ENCODE measurements around the gene PLAAT5.
"Not testable (repeated sequence)": the region's sequence is repeated elsewhere in the genome, so short reads cannot be mapped to it uniquely, and the experiment has no call there.

The PLAAT5 gene

GRCh38 chr11:63476618-63477017, 14.3 kb downstream of the PLAAT5 start:
- no peak for DNase-seq

- DNase-seq = no peak
These were observed 18.6 kb downstream of the PLAAT5 start for GRCh38 chr11:63472372-63472771.

DNA sequence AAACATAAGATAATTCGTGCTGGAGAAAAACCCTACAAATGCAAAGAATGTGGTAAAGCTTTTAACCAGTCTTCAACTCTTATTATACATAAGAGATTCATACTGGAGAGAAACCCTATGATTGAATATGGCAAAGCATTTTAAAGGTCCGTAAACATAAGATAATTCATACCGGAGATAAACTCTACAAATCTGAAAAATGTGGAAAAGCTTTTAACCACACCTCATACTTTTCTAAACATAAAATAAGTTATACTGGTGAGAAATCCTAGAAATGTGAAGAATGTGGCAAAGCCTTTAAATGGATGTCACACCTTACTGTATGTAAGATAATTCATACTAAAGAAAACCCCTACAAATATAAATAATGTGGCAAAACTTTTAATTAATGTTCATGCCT, 20.7 kb downstream of the PLAAT5 start:
- DNase-seq = no peak

- no peak for DNase-seq
These were observed 28.8 kb downstream of the PLAAT5 start for GRCh38 chr11:63462137-63462536.

GRCh38 chr11:63459586-63459985, 31.4 kb downstream of the PLAAT5 start:
- DNase-seq = no peak

- DNase-seq = no peak
These were observed 42.3 kb downstream of the PLAAT5 start for GRCh38 chr11:63448646-63449045.

- DNase-seq = no peak
These were observed 45.2 kb downstream of the PLAAT5 start for GRCh38 chr11:63445720-63446119.

GRCh38 chr11:63445118-63445517, 45.8 kb downstream of the PLAAT5 start:
- DNase-seq = no peak

GRCh38 chr11:63444160-63444559, 46.8 kb downstream of the PLAAT5 start:
- DNase-seq = no peak

DNA sequence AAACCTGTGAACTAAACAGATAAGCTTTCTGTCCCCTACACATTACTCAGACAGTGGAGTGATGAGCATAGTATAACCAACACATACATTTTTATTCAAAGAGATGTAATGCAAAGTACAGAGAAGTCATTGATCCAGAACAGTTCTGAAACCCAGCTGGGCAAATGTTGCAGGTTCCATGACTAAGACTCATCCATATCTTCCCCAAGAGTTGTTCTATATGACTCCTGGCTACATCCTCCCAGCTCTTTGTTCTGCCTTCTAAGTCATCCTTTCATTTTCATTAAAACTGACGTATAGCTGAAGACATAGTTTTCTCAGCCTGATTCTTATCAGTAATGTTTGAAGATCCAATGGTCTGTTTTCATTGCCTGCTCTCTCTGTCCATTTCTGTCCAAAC, 47.3 kb downstream of the PLAAT5 start:
- no peak for DNase-seq

DNA sequence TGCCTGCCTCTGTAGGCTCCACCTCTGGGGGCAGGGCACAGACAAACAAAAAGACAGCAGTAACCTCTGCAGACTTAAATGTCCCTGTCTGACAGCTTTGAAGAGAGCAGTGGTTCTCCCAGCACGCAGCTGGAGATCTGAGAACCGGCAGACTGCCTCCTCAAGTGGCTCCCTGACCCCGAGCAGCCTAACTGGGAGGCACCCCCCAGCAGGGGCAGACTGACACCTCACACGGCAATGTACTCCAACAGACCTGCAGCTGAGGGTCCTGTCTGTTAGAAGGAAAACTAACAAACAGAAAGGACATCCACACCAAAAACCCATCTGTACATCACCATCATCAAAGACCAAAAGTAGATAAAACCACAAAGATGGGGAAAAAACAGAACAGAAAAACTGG, 55.1 kb downstream of the PLAAT5 start:
- not testable (repeated sequence) for DNase-seq

DNA sequence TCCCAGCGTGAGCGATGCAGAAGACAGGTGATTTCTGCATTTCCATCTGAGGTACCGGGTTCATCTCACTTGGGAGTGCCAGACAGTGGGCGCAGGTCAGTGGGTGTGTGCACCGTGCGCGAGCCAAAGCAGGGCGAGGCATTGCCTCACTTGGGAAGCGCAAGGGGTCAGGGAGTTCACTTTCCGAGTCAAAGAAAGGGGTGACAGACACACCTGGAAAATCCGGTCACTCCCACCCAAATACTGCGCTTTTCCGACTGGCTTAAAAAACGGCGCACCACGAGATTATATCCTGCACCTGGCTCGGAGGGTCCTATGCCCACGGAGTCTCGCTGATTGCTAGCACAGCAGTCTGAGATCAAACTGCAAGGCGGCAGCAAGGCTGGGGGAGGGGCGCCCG, 55.6 kb downstream of the PLAAT5 start:
- DNase-seq = not testable (repeated sequence)

DNA sequence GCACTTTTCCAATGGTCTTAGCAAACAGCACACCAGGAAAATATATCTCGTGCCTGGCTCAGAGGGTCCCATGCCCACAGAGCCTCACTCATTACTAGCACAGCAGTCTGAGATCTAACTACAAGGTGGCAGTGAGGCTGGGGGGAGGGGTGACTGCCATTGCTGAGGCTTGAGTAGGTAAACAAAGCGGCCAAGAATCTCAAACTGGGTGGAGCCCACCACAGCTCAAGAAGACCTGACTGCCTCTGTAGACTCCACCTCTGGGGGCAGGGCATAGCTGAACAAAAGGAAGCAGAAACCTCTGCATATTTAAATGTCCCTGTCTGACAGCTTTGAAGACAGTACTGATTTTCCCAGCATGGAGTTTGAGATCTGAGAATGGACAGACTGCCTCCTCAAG, 60.2 kb downstream of the PLAAT5 start:
- not testable (repeated sequence) for DNase-seq

GRCh38 chr11:63427971-63428508, 62.9 kb downstream of the PLAAT5 start:
- no peak for DNase-seq

DNA sequence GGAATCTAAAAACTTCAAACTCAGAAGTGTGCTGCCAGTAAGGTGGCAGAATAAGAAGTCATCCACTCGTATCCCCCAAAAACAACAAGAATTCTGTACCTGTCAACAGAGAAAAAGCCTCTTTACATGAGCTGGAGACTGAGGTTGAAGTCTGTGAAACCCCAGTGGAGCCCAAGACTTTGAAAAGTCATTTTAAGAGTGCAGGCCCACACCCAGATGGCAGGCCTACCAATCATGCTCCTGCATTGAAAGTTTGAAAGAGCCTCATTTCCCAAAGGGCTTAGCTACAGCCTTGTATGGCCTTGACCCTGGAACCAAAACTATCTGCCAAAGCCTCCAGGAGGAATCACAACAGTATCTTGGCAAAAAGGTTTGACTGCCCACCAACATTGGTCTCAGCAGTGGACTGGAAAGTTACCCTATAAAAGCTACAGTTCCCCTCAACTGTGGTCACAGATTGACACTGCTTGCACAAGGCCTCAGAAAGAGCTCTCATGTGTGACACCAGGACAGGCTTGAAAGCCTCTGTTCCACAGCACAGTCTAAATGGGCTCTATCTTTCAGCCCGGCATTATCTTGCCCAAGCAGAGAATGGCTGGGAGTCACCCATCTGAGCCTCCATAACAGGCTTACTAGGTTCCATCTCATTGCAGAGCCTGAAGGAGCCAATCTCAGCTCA, 73.7 kb downstream of the PLAAT5 start:
- no peak for DNase-seq
